B cell (primary cell): ENCODE results near the gene RNU1-2. TPM values are rescaled to one million over a fixed set of nuclear protein-coding genes. Genes with fewer than 3 reads are reported as not detected.
"Not testable (repeated sequence)": the region's sequence is repeated elsewhere in the genome, so short reads cannot be mapped to it uniquely, and the experiment has no call there.

Experiments used
- ATAC-seq: fragments of 200-7000 bp; cut with Tn5 transposase; one replicate; pipeline ENCODE4 v1.10.0; 2021; ENCODE audit warnings: low read depth, mild to moderate bottlenecking, moderate number of reproducible peaks, moderate library complexity
- CTCF ChIA-PET: fragments of 350-600 bp; sonication (Branson Sonifier 250); formaldehyde crosslinking; loops from one replicate; lab custom pipeline; 2021; ENCODE audit warnings: antibody characterized with exemption, inconsistent platforms; lab: Charles Lee
- POLR2A ChIA-PET: fragments of 350-600 bp; sonication (Branson Sonifier 250); formaldehyde crosslinking; loops from one replicate; lab custom pipeline; 2021; ENCODE audit warnings: antibody characterized with exemption; lab: Charles Lee
- DNase-seq: peaks from one replicate; pipeline ENCODE4 v3.0.0; 2013
- H2AFZ ChIP-seq: 2 replicates; pipeline ENCODE4 v1.6.1; 2012; ENCODE audit warnings: mild to moderate bottlenecking, low read depth, low read length; ENCODE audit not compliant: insufficient read depth, poor library complexity, severe bottlenecking
- H3K27ac ChIP-seq, 2 donors: 1 replicate in 1 of 2; 2 replicates in 1 of 2; pipeline ENCODE4 v1.5.1; 2012 to 2013; ENCODE audit warnings: low read length in 2 of 2, mild to moderate bottlenecking in 2 of 2, moderate library complexity in 1 of 2
- H3K27me3 ChIP-seq, 4 experiments: fragments of 200-600 bp in 1 of 4; sonication (generic) in 1 of 4; replicated peaks in 1 of 4; 1 replicate in 2 of 4; 2 replicates in 2 of 4; pipeline versions ENCODE4 v1.6.1 to v1.7.0; 2013 to 2016; ENCODE audit warnings: low read length in 3 of 4, mild to moderate bottlenecking in 2 of 4, mixed read lengths in 1 of 4, moderate library complexity in 1 of 4; ENCODE audit not compliant: insufficient read depth in 4 of 4, control insufficient read depth in 3 of 4; ENCODE audit errors: control extremely low read depth in 1 of 4
- H3K36me3 ChIP-seq, 2 experiments: replicated peaks in 1 of 2; 1 replicate in 1 of 2; 2 replicates in 1 of 2; pipeline versions ENCODE4 v1.6.1 to v1.7.1; 2013; ENCODE audit warnings: low read length in 1 of 2; ENCODE audit not compliant: insufficient read depth in 2 of 2, control insufficient read depth in 1 of 2; ENCODE audit errors: control extremely low read depth in 1 of 2, extremely low read depth in 1 of 2
- H3K4me1 ChIP-seq, 2 donors: fragments of 200-600 bp in 1 of 2; sonication (generic) in 1 of 2; 1 replicate in 1 of 2; 2 replicates in 1 of 2; pipeline versions ENCODE4 v1.5.1 to v1.6.1; 2013 to 2017; ENCODE audit warnings: low read length in 2 of 2; ENCODE audit not compliant: control insufficient read depth in 2 of 2, insufficient read depth in 2 of 2
- H3K4me2 ChIP-seq: replicated peaks from 2 replicates; pipeline ENCODE3; 2012; ENCODE audit warnings: mild to moderate bottlenecking, low read depth, low read length; ENCODE audit not compliant: poor library complexity, severe bottlenecking
- H3K4me3 ChIP-seq, 5 experiments: fragments of 200-600 bp in 1 of 5; sonication (generic) in 1 of 5; 1 replicate in 3 of 5; 2 replicates in 2 of 5; pipeline versions ENCODE4 v1.5.1 to v1.7.0; 2011 to 2016; ENCODE audit warnings: low read length in 4 of 5, mild to moderate bottlenecking in 4 of 5, low read depth in 2 of 5, control low read depth in 1 of 5, moderate library complexity in 1 of 5; ENCODE audit not compliant: insufficient read depth in 1 of 5; ENCODE audit errors: control extremely low read depth in 1 of 5, extremely low read depth in 1 of 5
- H3K79me2 ChIP-seq: fragments of 200-600 bp; sonication (generic); one replicate; pipeline ENCODE4 v1.6.0; 2016; ENCODE audit warnings: low read length; ENCODE audit not compliant: control insufficient read depth, insufficient read depth
- H3K9ac ChIP-seq: fragments of 200-600 bp; sonication (generic); 2 replicates; pipeline ENCODE4 v1.6.1; 2017; ENCODE audit warnings: mild to moderate bottlenecking, low read length, moderate library complexity
- H3K9me3 ChIP-seq, 3 donors: one replicate each; pipeline versions ENCODE4 v1.6.1 to v1.7.1; 2013; ENCODE audit warnings: low read length in 2 of 3; ENCODE audit not compliant: control insufficient read depth in 2 of 3, insufficient read depth in 1 of 3; ENCODE audit errors: control extremely low read depth in 1 of 3
- H4K20me1 ChIP-seq: 2 replicates; pipeline ENCODE4 v1.6.0; 2012; ENCODE audit warnings: mild to moderate bottlenecking, low read length; ENCODE audit not compliant: insufficient read depth, control insufficient read depth, poor library complexity, severe bottlenecking
- H3K27ac Mint-ChIP-seq: one replicate; pipeline ENCODE4 v1.8.0; 2021; ENCODE audit warnings: mixed read lengths
- H3K27me3 Mint-ChIP-seq: one replicate; pipeline ENCODE4 v1.8.0; 2021; ENCODE audit warnings: mixed read lengths
- H3K4me1 Mint-ChIP-seq: one replicate; pipeline ENCODE4 v1.8.0; 2021; ENCODE audit warnings: mixed read lengths
- H3K4me3 Mint-ChIP-seq: one replicate; pipeline ENCODE4 v1.8.0; 2021; ENCODE audit warnings: mixed read lengths
- H3K9me3 Mint-ChIP-seq: one replicate; pipeline ENCODE4 v1.8.0; 2022; ENCODE audit warnings: mixed read lengths; ENCODE audit not compliant: insufficient read depth
- WGBS: methylation state at CpG from one replicate; pipeline ENCODE4 v1.1.5; 2013; ENCODE audit warnings: missing lambda C conversion rate; ENCODE audit not compliant: insufficient coverage; 5-methylcytosine and 5-hydroxymethylcytosine counted together
- intact Hi-C: fragments of 100-400 bp; cut with micrococcal nuclease; formaldehyde crosslinking; loops from one replicate; pipeline ENCODE4 v1.10.0; 2022
- polyA plus RNA-seq: library from polyadenylated mRNA; depleted of rRNA; stranded (reverse); fragments of >200 nt; gene quantifications from 2 replicates; pipeline ENCODE4 v1.2.3, GENCODE V29; 2012
- total RNA-seq, 2 donors: library from RNA; stranded (reverse); fragments of 120-200 nt in 1 of 2; gene quantifications; 1 replicate in 1 of 2; 2 replicates in 1 of 2; pipeline versions ENCODE4 v1.2.3 to v1.2.4, GENCODE V29; 2013 to 2022

The RNU1-2 gene
- total and polyA plus RNA-seq, 2 donors (not counting 1 experiment from before 2014, with no cell fraction given) = 4,377 TPM; not detected in 1

DNA sequence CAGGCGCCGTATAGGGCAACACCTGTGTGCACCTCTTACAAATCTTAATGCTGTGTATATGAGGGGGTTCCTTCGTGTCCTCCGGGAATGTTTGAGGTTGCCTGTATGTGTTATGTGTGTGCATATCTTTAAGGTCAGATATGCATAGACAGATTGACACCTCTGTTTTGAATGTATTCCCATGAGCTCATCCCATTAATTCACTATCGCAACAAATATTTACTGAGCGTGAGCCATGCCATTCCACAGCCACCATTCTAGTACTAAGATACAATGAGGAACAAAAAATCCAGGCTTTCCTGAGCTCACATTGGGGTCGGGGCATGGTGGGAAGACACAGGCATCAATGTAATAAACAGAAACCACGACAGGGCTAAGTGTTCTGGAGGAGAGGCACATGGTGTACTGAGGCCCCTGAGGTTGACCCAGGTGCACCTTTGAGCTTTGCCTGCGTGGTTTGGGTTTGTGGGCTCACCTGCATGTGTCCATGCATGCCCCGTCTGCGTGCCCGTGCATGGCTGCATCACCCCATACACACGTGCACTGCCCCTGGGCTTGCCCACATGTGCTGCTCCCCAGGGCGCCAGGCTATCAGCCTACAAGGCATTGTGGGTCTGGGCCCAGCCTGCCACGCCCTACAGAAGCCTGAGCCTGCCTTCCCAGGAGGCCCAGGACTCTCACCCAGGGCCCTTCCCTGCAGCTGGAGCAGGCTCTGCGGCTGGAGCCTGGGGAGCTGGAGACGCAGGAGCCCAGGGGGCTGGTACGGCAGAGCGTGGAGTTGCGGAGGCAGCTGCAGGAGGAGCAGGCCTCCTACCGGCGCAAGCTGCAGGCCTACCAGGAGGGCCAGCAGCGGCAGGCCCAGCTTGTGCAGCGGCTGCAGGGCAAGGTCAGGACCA, 33.6 kb downstream of the RNU1-2 start:
- H3K4me1 ChIP-seq, intact Hi-C loops, H3K27ac Mint-ChIP-seq, H3K27ac ChIP-seq, H3K27me3 Mint-ChIP-seq, H3K4me1 Mint-ChIP-seq, H3K4me3 ChIP-seq, H3K9me3 ChIP-seq, ATAC-seq, H3K9me3 Mint-ChIP-seq, POLR2A ChIA-PET, H3K27me3 ChIP-seq, H3K4me2 ChIP-seq, H3K9ac ChIP-seq, H3K4me3 Mint-ChIP-seq, H3K36me3 ChIP-seq, DNase-seq, H2AFZ ChIP-seq: not testable (repeated sequence)
- H3K79me2 ChIP-seq = peaks cover 25% of the 10 kb centered on the region
- CTCF ChIA-PET = interaction anchor here (2.2 kb wide), 1 partner anchor 31 kb away, joined by 5 read pairs; no protein-coding TSS in a partner anchor
- WGBS = 91% methylated on average over 17 of the region's 24 CpGs
- peaks cover 15% of the 10 kb centered on the region for H4K20me1 ChIP-seq

GRCh38 chr1:16931206-16931934, 35.6 kb downstream of the RNU1-2 start:
- intact Hi-C loops, H3K4me1 ChIP-seq, POLR2A ChIA-PET, H2AFZ ChIP-seq, H3K79me2 ChIP-seq, H3K4me3 ChIP-seq, H3K27ac ChIP-seq, H3K9me3 Mint-ChIP-seq, H3K36me3 ChIP-seq, H3K4me3 Mint-ChIP-seq, H3K27me3 Mint-ChIP-seq, H3K27ac Mint-ChIP-seq, H3K9me3 ChIP-seq, CTCF ChIA-PET, H3K27me3 ChIP-seq, H3K9ac ChIP-seq, H3K4me1 Mint-ChIP-seq, H3K4me2 ChIP-seq, H4K20me1 ChIP-seq, DNase-seq, ATAC-seq: not testable (repeated sequence)
- WGBS = 93% methylated on average over 13 of the region's 18 CpGs

GRCh38 chr1:16933945-16934344, 38.2 kb downstream of the RNU1-2 start:
- H3K27me3 ChIP-seq, DNase-seq, H3K4me3 ChIP-seq, H3K9me3 ChIP-seq, H3K27ac ChIP-seq, H3K79me2 ChIP-seq, ATAC-seq, H3K4me3 Mint-ChIP-seq, H3K9me3 Mint-ChIP-seq, H3K27ac Mint-ChIP-seq, H2AFZ ChIP-seq, H3K4me2 ChIP-seq, H3K9ac ChIP-seq, H3K4me1 Mint-ChIP-seq, intact Hi-C loops, H3K36me3 ChIP-seq, H3K4me1 ChIP-seq, H3K27me3 Mint-ChIP-seq, H4K20me1 ChIP-seq: not testable (repeated sequence)
- ChIA-PET CTCF (interaction anchor here (0.7 kb wide), 1 partner anchor 1841 kb away, joined by 3 read pairs; no protein-coding TSS in a partner anchor), POLR2A (interaction anchor here (0.7 kb wide), 1 partner anchor 289 kb away, joined by 3 read pairs; no protein-coding TSS in a partner anchor)
